ENCODE results near the gene CASP5. TPM values are rescaled to one million over a fixed set of nuclear protein-coding genes. Genes with fewer than 3 reads are reported as not detected.

The CASP5 gene
- total and polyA plus RNA-seq, 8 donors: 0.45 to 4.3 (median 0.81) TPM; not detected in 5

GRCh38 chr11:105024394-105024793, 1.4 kb upstream of the CASP5 start:
- TF ChIP-seq CTCF (IDR thresholded peaks at IDR 0.05): no peak
- no peak for TF ChIP-seq EP300 (IDR thresholded peaks at IDR 0.05)
- no peak for TF ChIP-seq POLR2AphosphoS5 (IDR thresholded peaks at IDR 0.05)
- no peak for TF ChIP-seq POLR2A (IDR thresholded peaks at IDR 0.05)
- DNase-seq: no peak
- Histone ChIP-seq H3K27ac (no peak overlapping the region), H3K27me3 (no peaks in the 10 kb centered on the region), H3K9me3 (no peaks in the 10 kb centered on the region), H3K4me1 (peaks cover 0 to 12% (median 0%) of the 10 kb centered on the region in 4 donors), H3K4me3 (no peak overlapping the region), H3K36me3 (peaks cover 0 to 47% (median 33%) of the 10 kb centered on the region in 4 donors)
- WGBS, 5 donors: 73 to 100% (median 89%) methylated on average over 1 of the region's 1 CpG
- intact Hi-C loops (cut with DNase I; ENCODE audit: low total_unique reads): no loop called here

GRCh38 chr11:105022527-105022926, 441 bp downstream of the CASP5 start:
- TF ChIP-seq CTCF (IDR thresholded peaks at IDR 0.05): no peak
- TF ChIP-seq EP300 (IDR thresholded peaks at IDR 0.05): no peak
- no peak for TF ChIP-seq POLR2A (IDR thresholded peaks at IDR 0.05)
- no peak for TF ChIP-seq POLR2AphosphoS5 (IDR thresholded peaks at IDR 0.05)
- DNase-seq: no peak
- Histone ChIP-seq H3K9me3 (no peaks in the 10 kb centered on the region), H3K27ac (peak overlapping the region in 1 of 5 donors; percentile 9), H3K27me3 (no peaks in the 10 kb centered on the region), H3K4me1 (peaks cover 0 to 12% (median 0%) of the 10 kb centered on the region in 4 donors), H3K4me3 (no peak overlapping the region), H3K36me3 (peaks cover 0 to 28% (median 18%) of the 10 kb centered on the region in 4 donors)
- 30 to 48% (median 46%) methylated on average over 2 of the region's 2 CpGs for WGBS, 5 donors
- intact Hi-C loops (cut with DNase I; ENCODE audit: low total_unique reads): no loop called here

GRCh38 chr11:105007463-105007862, 15.5 kb downstream of the CASP5 start:
- intact Hi-C loops (cut with DNase I; ENCODE audit: low total_unique reads): no loop called here
- H3K4me3 ChIP-seq: no peak overlapping the region
- no peaks in the 10 kb centered on the region for H3K36me3 ChIP-seq
- TF ChIP-seq EP300 (IDR thresholded peaks at IDR 0.05) (no peak), CTCF (IDR thresholded peaks at IDR 0.05) (no peak), POLR2AphosphoS5 (IDR thresholded peaks at IDR 0.05) (no peak)
- no peak for DNase-seq
- no peaks in the 10 kb centered on the region for H3K9me3 ChIP-seq
- H3K27ac ChIP-seq: no peak overlapping the region
- H3K27me3 ChIP-seq: no peaks in the 10 kb centered on the region
- no peaks in the 10 kb centered on the region for H3K4me1 ChIP-seq

- Histone ChIP-seq H3K4me1 (no peaks in the 10 kb centered on the region), H3K36me3 (no peaks in the 10 kb centered on the region), H3K27me3 (no peaks in the 10 kb centered on the region), H3K9me3 (no peaks in the 10 kb centered on the region), H3K27ac (no peak overlapping the region), H3K4me3 (no peak overlapping the region)
- intact Hi-C loops (cut with DNase I; ENCODE audit: low total_unique reads): no loop called here
- no peak for TF ChIP-seq POLR2AphosphoS5 (IDR thresholded peaks at IDR 0.05)
- TF ChIP-seq CTCF (IDR thresholded peaks at IDR 0.05): no peak
- TF ChIP-seq EP300 (IDR thresholded peaks at IDR 0.05): no peak
- TF ChIP-seq POLR2A (IDR thresholded peaks at IDR 0.05): no peak
- DNase-seq: no peak
- 74 to 90% (median 80%) methylated on average over 3 of the region's 3 CpGs for WGBS, 5 donors
Measured at GRCh38 chr11:105005451-105005845, 17.5 kb downstream of the CASP5 start.
